NCI-H2196 (cell line): Measurements from ENCODE around the gene ZDBF2.
"Not testable (repeated sequence)": the region's sequence is repeated elsewhere in the genome, so short reads cannot be mapped to it uniquely, and the experiment has no call there.

Source experiments
- DNase-seq: peaks from one replicate; lab custom pipeline; 2025; ENCODE audit not compliant: unreplicated experiment; lab: John Stamatoyannopoulos, UW

ZDBF2 gene

DNA sequence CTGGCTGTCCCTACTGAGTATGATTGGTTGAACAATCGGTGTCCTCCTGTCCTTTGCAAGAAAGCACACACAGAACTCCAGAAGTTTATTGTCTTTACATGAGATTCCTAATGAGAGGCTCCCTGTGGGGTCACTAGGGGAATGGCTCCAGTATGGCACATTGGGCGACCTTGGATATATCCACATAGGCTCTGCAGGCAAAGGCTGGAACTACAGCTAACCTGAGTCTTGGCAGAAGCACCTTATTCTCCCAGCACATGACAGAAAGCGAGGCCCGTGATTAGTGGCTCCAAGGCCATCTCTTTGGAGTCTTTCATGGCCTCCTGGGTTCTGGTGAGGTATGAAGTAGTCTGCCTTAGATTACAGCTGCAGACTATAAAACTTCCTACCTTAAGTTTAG, 49.0 kb downstream of the ZDBF2 start:
- DNase-seq, result no peak

GRCh38 chr2:206324869-206325268, 50.4 kb downstream of the ZDBF2 start:
- no peak for DNase-seq

GRCh38 chr2:206328974-206329373, 54.5 kb downstream of the ZDBF2 start:
- no peak for DNase-seq

DNA sequence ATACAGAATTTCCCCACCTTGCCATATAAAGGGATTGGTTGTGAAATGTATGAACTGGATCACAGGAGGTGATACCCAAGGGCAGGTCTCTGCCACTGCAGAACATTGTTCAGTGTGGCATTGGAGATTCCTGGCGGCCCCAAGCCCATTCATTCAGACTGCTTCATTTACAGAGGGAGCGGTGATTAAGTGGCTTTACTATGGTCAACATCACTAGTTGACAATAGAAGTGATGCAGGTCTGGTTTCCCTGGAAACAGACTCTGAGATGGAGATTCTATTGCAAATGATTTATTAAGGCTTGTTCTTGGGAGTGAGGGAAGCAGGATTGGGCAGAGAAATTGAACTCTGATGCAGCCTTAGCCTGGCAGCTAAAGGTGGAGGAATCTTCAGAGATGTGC, 62.4 kb downstream of the ZDBF2 start:
- no peak for DNase-seq

DNA sequence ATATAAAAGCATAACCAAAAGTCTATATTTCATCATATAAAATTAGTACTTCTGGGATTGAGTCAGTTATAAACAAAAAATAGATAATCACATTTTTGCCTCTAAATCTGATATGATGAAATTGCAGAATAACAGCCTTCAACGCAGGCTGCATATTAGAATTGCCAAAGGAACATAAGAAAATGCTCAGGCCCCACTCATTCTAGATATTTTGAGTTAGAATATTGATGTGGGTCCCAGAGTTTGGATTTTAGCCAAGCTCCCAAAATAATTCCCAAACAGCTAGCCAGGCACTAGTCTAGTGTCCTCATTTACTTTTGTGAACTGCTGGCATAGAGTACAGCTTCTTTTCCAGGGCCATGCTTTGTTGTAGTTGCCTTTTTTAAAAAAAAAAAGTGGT, 63.5 kb downstream of the ZDBF2 start:
- DNase-seq, result no peak

DNA sequence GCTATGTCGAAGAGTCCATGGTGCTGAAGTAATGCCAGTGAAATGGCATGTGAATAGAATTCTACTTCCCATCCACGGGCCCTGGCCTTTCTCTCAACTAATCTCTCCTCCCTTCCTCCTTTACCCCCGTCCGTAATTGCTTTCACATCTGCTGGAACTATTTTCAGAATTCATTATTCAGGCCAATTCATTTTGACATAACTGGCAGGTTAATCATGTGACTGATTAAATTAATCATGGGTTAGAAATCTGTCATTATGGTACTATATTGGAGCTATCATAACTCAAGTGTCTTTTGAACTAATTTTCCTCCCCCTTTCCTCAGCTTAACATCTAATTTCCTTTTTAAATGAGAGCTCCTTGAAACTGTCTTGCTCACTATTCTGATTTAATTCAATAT, 66.9 kb downstream of the ZDBF2 start:
- no peak for DNase-seq

DNA sequence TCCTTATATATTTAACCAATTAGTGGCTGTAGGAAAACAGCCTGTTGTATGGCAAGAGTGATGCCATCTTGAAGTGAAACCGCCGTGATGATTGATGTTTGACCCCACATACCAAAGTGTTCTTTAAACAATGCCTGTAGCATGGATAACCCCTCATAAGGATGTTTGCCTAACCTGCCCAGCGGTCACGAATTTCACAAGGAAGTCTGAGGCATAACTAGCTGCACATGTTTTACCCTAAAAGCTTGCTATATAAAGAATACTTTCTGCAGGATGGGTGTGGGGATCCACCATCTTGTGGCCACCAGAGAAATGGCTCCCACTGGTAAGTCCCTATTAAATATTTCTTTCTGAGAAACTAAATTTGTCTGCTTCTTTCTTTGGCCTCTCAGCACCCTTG, 68.7 kb downstream of the ZDBF2 start:
- no peak for DNase-seq

DNA sequence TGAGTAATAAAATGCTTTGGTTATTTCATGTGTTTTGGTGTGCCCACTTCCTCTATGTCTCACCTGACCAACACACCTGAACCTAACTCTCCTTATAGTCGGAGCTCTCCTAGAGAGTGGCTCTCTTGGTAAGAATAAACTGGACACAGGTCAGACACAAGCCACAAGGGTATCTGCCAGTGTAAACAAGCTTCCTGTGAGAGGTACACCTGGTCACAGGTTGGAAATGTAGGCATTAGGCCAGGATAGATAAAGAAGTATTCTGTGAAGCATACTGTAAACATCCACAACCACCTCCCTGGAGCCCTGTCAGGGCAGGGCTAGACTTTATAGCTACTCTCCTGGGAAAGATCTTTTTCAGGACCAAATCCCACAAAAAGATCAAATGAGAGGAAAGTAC, 69.4 kb downstream of the ZDBF2 start:
- no peak for DNase-seq

DNA sequence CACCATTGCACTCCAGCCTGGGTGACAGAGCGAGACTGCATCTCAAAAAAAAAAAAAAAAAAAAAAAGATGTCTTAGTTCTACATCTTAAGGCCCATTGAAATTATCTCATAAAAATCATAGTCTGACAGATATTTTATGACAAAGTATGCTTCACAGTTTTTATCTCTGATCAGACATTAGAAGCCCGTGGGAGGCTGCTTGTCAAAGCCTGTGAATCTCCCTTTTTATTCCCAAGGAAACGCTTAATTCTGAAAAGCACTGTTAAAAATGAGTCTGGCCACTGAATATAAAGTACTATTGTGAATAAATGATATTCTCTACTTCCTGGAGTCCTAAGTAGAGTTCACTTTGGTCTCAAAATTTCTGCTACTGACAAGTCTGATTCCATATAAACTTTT, 71.1 kb downstream of the ZDBF2 start:
- DNase-seq, result no peak

DNA sequence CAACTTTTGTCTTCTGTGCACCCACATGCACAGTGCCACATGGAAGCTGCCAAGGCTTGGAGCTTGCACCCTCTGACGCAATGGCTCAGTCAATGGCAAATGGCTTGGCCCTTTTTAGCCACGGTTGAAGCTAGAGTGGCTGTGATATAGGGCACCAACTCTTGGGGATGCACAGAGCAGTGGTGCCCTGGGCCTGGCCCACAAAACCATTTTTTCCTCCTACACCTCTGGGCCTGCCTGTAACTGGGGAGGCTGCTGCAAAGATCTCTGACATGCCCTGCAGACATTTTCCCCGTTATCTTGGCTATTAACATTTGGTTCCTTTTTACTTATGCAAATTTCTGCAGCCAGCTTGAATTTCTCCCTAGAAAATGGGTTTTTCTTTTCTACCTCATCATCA, 74.9 kb downstream of the ZDBF2 start:
- no peak for DNase-seq

DNA sequence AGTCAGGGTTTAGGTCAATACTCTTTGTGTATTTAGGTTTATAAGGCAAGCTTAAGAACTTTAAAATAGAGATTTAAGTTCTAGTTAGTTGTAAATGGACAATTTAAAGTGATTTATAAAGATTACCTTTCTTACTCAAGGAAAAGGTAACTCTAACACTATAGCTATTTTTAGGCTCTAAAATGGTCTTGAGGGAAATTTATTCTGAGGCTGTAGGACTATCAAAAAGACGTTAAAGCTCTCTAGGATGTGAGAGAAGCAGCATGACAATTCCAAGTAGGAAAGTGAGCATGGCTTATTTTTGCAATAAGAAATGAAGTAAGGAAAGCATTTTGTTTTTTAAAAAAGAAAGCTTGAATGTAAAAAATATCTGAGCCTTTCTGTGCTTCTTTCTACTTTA, 78.1 kb downstream of the ZDBF2 start:
- DNase-seq, result no peak

DNA sequence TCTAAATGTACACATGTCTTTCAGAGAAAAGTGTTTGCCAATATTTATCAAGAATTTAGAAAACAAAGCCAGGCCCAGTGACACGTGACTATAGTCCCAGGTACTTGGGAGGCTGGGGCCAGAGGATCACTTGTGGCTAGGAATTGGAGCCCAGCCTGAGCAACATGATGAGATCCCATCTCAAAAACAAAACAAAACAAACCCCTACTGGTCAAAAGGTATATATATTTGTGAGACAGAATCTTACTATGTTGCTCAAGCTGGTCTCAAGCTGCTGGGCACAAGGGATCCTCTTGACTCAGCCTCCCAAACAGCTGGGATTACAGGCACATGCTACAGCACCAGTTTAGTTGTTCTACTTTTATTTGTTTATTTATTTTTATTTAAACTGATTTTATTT, 79.2 kb downstream of the ZDBF2 start:
- DNase-seq, result no peak

GRCh38 chr2:206354129-206354528, 79.7 kb downstream of the ZDBF2 start:
- DNase-seq, result no peak

GRCh38 chr2:206356840-206357239, 82.4 kb downstream of the ZDBF2 start:
- DNase-seq, result not testable (repeated sequence)

GRCh38 chr2:206360840-206361239, 86.4 kb downstream of the ZDBF2 start:
- DNase-seq, result not testable (repeated sequence)

- no peak for DNase-seq
These were observed 87.1 kb downstream of the ZDBF2 start for GRCh38 chr2:206361407-206362045.
